Chondrocyte (in vitro differentiated cells): ENCODE results near the gene ADAMTS13. TPM values are rescaled to one million over a fixed set of nuclear protein-coding genes. Genes with fewer than 3 reads are reported as not detected.

Experiments used
- DNase-seq: peaks from one replicate; pipeline ENCODE4 v3.0.0; 2021; ENCODE audit warnings: mixed read lengths, low spot score
- H3K27ac Mint-ChIP-seq: one replicate; pipeline ENCODE4 v1.8.0; 2021; ENCODE audit warnings: mild to moderate bottlenecking, moderate library complexity, mixed read lengths; ENCODE audit not compliant: unreplicated experiment
- H3K27me3 Mint-ChIP-seq: 2 replicates; pipeline ENCODE4 v1.8.0; 2021; ENCODE audit warnings: low read depth, mixed read lengths
- H3K36me3 Mint-ChIP-seq: 2 replicates; pipeline ENCODE4 v1.8.0; 2021; ENCODE audit warnings: low read depth, mixed read lengths
- H3K4me1 Mint-ChIP-seq: 2 replicates; pipeline ENCODE4 v1.8.0; 2021; ENCODE audit warnings: low read depth, mild to moderate bottlenecking, mixed read lengths
- H3K4me3 Mint-ChIP-seq: one replicate; pipeline ENCODE4 v1.8.0; 2021; ENCODE audit warnings: mild to moderate bottlenecking, moderate library complexity, mixed read lengths; ENCODE audit not compliant: unreplicated experiment
- H3K9me3 Mint-ChIP-seq: 2 replicates; pipeline ENCODE4 v1.8.0; 2021; ENCODE audit warnings: low read depth, mixed read lengths
- CTCF ChIP-seq: fragments of 200-600 bp; sonication (generic); IDR thresholded peaks from 2 replicates; pipeline ENCODE4 v1.5.0; 2021; ENCODE audit warnings: antibody characterized with exemption, mild to moderate bottlenecking, moderate library complexity
- total RNA-seq: library from RNA; stranded (reverse); gene quantifications from 3 replicates; pipeline ENCODE4 v1.2.1, GENCODE V29; 2021

ADAMTS13 gene
- total RNA-seq, 1 donor from 2014 or later: 5.7 TPM

GRCh38 chr9:133476036-133476931, 54.1 kb downstream of the ADAMTS13 start:
- H3K9me3 Mint-ChIP-seq: no peaks in the 10 kb centered on the region
- no peak overlapping the region for H3K4me3 Mint-ChIP-seq
- DNase-seq: no peak
- no peak for TF ChIP-seq CTCF
- no peaks in the 10 kb centered on the region for H3K27me3 Mint-ChIP-seq
- peaks cover 2% of the 10 kb centered on the region for H3K36me3 Mint-ChIP-seq
- H3K4me1 Mint-ChIP-seq: peaks cover 8% of the 10 kb centered on the region
- H3K27ac Mint-ChIP-seq: no peak overlapping the region

GRCh38 chr9:133476941-133477340, 54.8 kb downstream of the ADAMTS13 start:
- Mint-ChIP-seq H3K36me3 (peaks cover under 1% of the 10 kb centered on the region), H3K27ac (no peak overlapping the region), H3K9me3 (no peaks in the 10 kb centered on the region), H3K27me3 (no peaks in the 10 kb centered on the region), H3K4me3 (no peak overlapping the region), H3K4me1 (peaks cover 8% of the 10 kb centered on the region)
- TF ChIP-seq CTCF: no peak
- no peak for DNase-seq

GRCh38 chr9:133477461-133477860, 55.3 kb downstream of the ADAMTS13 start:
- H3K4me3 Mint-ChIP-seq: peak overlapping the region; percentile 40
- H3K4me1 Mint-ChIP-seq: peaks cover 8% of the 10 kb centered on the region
- H3K9me3 Mint-ChIP-seq: no peaks in the 10 kb centered on the region
- H3K36me3 Mint-ChIP-seq: no peaks in the 10 kb centered on the region
- H3K27me3 Mint-ChIP-seq: peaks cover 2% of the 10 kb centered on the region
- DNase-seq: no peak
- H3K27ac Mint-ChIP-seq: no peak overlapping the region
- TF ChIP-seq CTCF: no peak

- Mint-ChIP-seq H3K4me1 (peaks cover 8% of the 10 kb centered on the region), H3K4me3 (peak overlapping the region; percentile 74), H3K36me3 (no peaks in the 10 kb centered on the region), H3K9me3 (no peaks in the 10 kb centered on the region), H3K27me3 (peaks cover 5% of the 10 kb centered on the region), H3K27ac (no peak overlapping the region)
- peak; percentile 78 for DNase-seq
- no peak for TF ChIP-seq CTCF
Observed at GRCh38 chr9:133477992-133478850, 56.1 kb downstream of the ADAMTS13 start.
